Fibroblast of lung (primary cell): Measurements from ENCODE around the gene ATP2B2.

Experiments
- EZH2 ChIP-seq: IDR thresholded peaks from 2 replicates; pipeline ENCODE4 v1.5.1; 2012; ENCODE audit warnings: low read length, control low read depth, mild to moderate bottlenecking; ENCODE audit errors: missing control alignments
- TF ChIP-seq, protein P1 (sequence below), 2 donors: IDR thresholded peaks in 1 of 2; conservative IDR thresholded peaks in 1 of 2; 1 replicate in 1 of 2; 2 replicates in 1 of 2; pipeline ENCODE4 v1.5.1; 2011 to 2012; ENCODE audit warnings: low read length in 2 of 2, control low read depth in 1 of 2, inconsistent platforms in 1 of 2, low read depth in 1 of 2, mild to moderate bottlenecking in 1 of 2

GRCh38 chr3:10351013-10351735 is 154.2 kb downstream of the ATP2B2 start:
- TF ChIP-seq, protein P1, sequence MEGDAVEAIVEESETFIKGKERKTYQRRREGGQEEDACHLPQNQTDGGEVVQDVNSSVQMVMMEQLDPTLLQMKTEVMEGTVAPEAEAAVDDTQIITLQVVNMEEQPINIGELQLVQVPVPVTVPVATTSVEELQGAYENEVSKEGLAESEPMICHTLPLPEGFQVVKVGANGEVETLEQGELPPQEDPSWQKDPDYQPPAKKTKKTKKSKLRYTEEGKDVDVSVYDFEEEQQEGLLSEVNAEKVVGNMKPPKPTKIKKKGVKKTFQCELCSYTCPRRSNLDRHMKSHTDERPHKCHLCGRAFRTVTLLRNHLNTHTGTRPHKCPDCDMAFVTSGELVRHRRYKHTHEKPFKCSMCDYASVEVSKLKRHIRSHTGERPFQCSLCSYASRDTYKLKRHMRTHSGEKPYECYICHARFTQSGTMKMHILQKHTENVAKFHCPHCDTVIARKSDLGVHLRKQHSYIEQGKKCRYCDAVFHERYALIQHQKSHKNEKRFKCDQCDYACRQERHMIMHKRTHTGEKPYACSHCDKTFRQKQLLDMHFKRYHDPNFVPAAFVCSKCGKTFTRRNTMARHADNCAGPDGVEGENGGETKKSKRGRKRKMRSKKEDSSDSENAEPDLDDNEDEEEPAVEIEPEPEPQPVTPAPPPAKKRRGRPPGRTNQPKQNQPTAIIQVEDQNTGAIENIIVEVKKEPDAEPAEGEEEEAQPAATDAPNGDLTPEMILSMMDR (conservative IDR thresholded peaks at IDR 0.05 in 1 of 2, IDR thresholded peaks at IDR 0.05 in 1 of 2; ENCODE audit: low read depth in 1 of 2, low read length in 2 of 2) = no peak
- no peak for TF ChIP-seq EZH2
